Stimulated activated CD8-positive, alpha-beta memory T cell treated with anti-CD3 and anti-CD28 coated beads, Interleukin-12 subunit alpha, Interleukin-12 subunit beta, amount 100 ng/mL, for 24 hours (primary cell): ENCODE results near the gene SRRM3.
"Not testable (repeated sequence)": the region's sequence is repeated elsewhere in the genome, so short reads cannot be mapped to it uniquely, and the experiment has no call there.

Experiments used
- DNase-seq: peaks from one replicate; pipeline ENCODE4 v3.0.0-alpha.2; 2020; ENCODE audit errors: extremely low read depth

SRRM3 gene

GRCh38 chr7:76314740-76315139 is 113.0 kb downstream of the SRRM3 start:
- not testable (repeated sequence) for DNase-seq

DNA sequence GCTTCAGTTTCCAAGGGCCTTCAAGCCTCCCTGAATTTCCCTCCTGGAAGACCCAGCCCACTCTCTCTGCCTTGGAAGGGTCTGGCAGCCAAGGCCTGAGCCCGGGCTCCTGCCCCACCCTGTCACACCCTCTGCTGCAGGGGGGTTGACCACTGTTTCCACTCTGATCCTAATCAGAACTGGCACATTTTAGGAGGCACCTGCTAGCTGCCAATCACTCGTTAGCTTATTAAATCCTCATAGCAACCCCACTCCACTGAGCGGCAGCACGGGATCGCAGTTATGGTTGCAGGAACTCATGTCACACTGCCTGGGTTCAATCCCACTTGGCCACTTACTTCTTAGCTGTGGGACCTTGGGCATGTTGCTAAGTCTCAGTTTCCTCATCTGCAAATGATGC is 113.7 kb downstream of the SRRM3 start:
- DNase-seq, result no peak

DNA sequence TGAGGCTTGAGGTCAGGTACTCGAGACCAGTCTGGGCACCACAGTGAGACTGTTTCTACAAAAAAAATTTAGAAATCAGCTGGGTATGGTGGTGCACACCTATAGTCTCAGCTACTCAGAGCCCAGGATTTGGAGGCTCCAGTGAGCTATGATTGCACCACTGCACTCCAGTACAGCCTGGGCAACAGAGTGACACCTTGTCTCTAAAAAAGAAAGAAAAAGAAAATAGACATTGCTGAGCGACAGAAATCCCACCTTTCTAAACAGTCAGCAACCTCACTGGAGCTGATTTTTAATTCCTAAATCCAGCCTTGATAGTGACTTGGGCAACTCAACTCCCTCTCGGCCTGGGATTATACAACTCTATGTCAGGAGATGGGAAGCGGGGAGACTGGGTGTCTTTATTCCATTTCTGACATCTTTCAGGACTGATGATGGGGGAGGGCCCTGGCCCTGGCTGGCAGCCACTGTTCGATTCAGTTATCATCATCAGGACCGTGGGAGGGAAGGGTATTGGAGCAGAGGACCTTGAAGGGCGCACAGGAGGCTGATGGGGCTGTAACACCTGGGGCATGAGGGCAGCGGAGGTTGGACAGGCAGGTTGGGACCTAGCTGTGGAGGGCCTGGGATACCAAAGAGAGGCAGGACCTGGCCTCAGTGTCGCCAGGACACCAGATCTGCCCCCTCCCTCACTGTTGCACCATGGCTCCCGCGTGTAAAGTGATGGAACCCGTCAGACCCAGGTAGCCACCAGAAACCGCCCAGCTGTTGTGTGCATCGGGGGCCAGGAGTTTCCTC is 115.5 kb downstream of the SRRM3 start:
- no peak for DNase-seq

DNA sequence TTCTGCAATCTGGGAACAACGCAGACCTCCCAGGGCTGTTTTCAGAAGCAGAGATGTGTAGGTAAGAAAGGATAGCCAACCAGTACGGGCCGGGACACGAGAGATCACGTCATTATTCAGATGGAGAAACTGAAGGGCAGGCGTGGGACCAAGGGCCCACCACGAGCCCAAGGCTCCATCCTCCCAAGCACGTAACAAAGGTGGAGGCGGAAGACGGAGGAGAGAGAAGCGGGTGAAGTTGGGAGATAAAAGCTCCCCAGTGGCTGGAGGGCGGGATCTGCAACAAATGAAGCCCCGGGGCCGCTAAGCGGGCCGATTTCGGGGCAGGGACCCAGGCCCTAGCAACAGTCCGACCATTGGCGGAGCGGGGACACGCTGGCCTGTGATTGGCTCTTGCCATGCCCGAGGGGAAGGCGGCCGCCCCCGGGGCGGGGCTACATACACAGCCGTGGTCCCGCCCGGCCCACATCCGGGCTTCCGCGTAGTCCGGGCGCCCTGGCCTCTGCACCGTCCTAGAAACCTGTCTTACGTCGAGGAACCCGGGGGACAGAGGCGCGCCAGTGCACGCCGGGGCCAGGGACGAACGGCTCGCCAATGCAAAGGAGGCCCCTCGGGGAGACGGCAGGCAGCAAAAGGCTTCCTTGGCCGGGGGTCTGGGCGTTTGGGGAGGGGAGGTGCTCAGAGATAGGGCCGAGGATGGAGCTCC is 116.2 kb downstream of the SRRM3 start:
- peak; percentile 86 for DNase-seq

DNA sequence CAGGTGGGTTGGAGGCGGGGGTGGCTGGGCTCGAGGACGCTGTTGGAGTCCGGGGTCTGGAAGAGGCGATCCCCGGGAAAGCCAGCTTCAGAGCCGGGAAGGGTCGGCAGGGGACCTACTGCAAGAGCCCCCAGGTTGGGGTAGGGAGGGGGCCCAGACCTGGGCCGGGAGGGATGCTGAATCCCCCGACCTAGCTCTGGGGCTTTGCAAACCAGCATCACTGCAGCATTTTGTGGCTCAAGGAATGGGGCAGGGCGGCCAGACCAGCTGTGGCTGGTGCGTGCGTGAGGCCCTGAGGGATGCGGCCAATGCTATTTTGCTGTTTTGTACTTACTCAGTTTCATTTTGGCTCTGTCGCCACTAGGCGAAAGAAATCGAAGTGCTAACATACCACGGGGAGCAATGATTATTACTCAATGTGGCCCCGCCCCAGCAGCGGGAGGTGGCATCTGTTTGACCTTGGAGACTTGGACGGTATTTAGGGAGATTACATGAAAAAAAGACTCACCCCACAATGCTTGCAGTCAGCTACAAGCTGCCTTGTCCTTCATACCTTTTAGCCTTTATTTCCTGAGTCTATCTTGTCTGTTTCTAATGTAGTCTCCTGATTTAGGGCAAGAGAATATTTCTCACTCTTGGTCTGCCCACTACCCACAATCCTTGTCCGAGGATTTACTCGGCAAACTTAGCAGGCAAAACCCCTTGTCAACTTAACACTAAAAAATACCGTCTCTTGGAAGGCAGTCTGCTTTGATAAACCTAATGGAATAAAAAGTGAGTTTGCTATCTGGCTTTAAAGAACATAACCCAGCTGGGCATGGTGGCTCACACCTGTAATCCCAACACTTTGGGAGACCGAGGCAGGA is 117.0 kb downstream of the SRRM3 start:
- no peak for DNase-seq

- no peak for DNase-seq
These were observed 123.4 kb downstream of the SRRM3 start for GRCh38 chr7:76325092-76325491.

DNA sequence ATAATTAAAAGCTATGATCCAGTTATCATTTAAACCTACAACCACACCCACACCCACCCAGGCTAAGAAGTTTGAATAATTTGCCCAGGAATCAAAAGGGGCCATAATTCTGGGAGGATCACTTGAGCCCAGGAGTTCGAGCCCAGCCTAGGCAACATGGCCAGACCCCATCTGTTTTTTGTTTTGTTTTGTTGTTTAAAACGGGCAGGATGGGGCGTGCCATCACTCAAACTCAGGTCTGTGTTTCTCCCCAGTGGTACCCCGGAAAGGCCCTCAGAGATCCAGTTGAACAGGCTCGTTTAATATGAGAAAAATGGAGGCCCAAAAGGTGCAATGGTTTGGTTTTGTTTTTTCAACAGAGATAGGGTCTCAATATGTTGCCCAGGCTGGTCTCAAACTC is 124.1 kb downstream of the SRRM3 start:
- DNase-seq, result no peak

DNA sequence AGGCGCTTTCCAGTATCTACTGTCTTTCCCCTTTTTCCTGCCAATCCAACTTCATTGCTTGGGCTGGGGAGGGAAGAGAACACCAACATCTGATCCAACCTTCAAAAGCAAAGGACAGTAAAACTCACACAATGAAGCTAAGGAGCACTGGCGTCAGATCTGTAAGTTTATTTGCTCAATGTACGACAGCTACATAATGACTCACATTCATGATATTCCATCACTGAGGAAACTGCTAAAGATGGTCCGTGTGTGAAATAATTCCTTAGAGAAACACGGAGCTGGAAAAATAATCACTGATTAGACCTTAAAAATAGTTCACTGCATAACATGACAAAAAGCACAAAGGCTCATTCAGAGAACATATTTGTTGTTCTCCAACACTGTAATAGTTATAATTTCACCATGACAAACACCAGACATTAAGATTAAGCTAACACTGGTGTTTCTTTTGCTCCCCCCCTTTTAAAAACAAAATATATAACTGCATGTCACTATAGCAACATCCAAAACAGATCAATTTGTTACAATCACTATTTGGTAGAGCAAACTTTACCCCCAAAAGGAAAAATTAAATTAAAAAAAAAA is 125.0 kb downstream of the SRRM3 start:
- no peak for DNase-seq

- no peak for DNase-seq
These were observed 125.9 kb downstream of the SRRM3 start for GRCh38 chr7:76327610-76328009.

DNA sequence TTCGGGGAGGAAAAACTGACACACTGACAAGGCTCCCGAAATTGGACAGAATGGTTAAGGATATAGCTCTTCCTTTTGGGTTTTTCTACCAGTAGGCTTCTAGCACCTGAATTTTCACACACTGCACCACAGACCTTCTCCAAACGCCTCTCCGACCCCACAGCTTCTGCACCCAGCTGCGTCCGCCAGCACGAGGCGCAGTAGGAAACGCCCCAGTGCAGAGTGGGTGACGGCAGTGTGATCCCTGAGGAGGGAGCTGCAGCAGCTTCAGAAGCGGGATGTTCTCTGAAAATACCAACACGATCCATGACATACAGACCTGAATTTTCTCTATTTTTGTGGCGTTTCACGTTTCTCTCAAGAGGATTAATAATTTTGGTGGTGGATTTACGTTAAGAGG is 126.7 kb downstream of the SRRM3 start:
- no peak for DNase-seq

DNA sequence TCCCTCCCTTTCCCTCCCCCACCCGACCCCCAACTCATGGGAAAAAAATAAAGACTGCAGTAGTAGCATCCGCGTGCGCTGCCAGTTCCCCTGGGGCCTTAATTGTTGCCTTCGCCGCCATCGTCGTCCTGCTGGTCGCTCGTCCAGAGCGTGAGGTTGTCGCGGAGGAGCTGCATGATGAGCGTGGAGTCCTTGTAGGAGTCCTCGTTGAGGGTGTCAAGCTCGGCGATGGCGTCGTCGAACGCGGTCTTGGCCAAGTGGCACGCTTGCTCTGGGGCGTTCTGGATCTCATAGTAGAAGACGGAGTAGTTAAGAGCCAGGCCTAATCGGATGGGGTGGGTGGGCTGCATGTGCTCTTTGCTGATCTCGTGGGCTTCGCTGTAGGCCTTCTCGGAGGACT is 127.8 kb downstream of the SRRM3 start:
- DNase-seq, result no peak

DNA sequence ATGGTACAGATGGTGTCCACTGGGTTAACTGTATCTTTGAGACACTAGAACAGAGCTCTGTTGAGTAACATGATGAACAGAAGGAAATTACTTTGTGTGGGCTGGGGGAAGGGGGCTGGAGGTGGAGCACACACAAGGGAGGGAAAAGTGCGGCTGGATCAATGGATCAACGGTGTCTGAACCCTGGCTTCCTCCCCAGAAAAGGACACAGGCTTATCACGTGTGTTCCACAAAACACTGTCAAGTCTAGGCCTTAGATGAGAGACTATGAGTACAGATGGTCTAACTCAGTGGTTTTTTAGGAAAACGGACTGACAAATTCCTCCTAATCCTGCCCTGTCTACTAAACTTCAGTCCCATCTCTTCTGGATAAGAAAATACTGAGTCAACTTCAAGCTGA is 128.6 kb downstream of the SRRM3 start:
- DNase-seq, result no peak

DNA sequence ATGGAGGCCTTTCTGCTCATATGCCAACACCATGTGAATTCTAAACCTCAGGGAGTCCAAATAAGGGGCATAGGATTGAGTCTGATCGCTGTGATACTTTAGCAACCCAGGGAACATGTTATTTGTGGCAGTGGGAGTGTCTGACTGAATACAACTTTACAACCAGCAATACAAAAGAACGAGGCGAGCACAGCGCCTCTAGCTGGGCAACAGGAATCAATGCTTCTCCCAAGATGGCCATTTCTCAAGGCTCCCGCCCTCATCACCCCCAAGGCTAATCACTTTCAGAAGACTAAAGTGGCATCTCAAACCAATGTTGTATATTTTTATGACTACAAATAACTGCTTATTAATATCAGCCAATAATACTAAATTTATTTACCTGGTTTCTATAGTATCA is 129.0 kb downstream of the SRRM3 start:
- no peak for DNase-seq

DNA sequence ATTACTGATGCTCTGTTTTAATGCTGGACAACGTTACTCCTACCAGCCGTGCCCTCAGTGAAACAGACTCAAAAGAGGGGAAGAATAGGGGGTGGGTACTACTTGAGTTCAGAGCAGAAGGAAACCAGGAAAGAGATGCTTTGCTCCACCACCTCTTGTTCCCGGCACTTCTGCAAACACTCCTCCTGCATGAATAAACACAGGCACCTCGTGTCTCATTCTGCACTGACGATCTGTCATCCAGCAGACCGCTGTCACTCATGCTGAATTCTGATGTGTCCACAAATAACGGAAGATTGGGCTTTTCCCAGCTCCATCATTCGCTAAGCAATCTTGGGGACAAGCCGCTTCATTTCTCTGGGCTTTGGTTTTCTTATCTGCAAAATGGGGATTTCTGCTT is 130.4 kb downstream of the SRRM3 start:
- DNase-seq, result no peak

DNA sequence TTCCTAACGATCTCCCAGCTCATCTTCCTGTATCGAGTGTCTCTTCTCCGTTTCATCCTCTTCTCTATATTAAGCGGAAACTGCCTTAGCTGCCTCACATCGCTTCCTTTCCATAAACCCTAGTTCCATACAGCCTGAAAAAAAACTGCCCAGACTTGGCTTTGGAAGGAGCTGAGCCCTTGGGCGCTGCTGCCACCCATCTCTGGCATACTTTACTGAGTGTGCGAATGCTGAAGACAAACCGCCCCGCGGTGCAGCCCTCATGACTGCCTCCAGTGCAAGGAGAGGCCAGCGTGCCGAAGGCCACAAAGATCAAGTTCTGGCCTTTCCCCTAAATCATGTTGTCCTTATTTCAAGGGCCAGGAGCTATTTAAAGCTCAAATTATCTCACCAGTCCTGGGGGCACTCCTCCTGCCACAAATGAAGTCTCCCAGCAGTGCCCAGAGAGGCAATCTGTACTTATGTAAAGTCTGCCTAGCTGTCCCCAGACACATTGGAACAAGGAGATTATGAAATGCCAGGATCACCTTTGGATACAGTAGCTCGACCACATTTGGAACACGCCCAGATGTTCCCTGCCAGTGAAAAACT is 131.9 kb downstream of the SRRM3 start:
- no peak for DNase-seq

GRCh38 chr7:76334320-76334967 is 132.7 kb downstream of the SRRM3 start:
- no peak for DNase-seq

DNA sequence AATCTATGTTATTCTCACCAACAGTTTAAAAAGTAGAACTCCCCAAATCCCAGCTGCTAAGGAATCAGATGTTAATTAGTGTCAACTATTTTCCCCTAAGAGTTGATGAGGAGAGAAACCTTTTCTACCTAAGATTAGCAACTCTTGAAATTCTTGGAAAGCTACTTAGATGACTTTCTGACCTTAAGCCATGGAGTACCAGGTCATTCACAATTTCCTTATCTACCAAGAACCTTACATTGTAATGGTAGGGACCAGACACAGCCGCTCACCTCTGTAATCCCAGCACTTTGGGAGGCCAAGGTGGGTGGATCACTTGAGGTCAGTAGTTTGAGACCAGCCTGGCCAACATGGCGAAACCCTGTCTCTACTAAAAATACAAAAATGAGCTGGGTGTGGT is 133.7 kb downstream of the SRRM3 start:
- DNase-seq, result not testable (repeated sequence)

DNA sequence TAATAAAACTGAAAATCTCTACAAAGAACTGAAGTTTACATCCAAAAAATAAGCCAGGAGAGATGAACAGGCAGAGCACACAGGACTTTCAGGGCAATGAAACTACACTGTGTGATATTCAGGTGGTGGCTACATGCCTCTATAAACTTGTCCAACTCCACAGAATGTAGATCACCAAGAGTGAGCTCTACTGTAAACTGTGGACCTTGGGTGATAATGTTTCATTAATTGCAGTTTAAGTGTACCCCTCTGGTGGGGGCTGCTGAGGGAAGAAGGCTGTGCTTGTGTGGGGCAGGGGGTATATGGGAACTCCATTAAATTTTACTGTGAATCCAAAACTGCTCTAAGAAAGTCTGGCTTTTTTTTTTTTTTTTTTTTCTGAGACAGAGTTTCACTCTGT is 134.4 kb downstream of the SRRM3 start:
- DNase-seq, result no peak
